T-helper 2 cell treated with Interferon-gamma antibody and Interleukin-4, amounts not matched to agents 5 μg/mL and 100 μg/mL, for 36 hours (primary cell): ENCODE data around the gene SLC37A2.

Experiments used
- DNase-seq: peaks from one replicate; pipeline ENCODE4 v3.0.0; 2021; ENCODE audit warnings: low spot score
- H3K27ac Mint-ChIP-seq: one replicate; pipeline ENCODE4 v1.8.0; 2021; ENCODE audit warnings: mild to moderate bottlenecking, mixed read lengths
- H3K27me3 Mint-ChIP-seq: one replicate; pipeline ENCODE4 v1.8.0; 2021; ENCODE audit warnings: low read depth, mixed read lengths
- H3K36me3 Mint-ChIP-seq: one replicate; pipeline ENCODE4 v1.8.0; 2021; ENCODE audit warnings: low read depth, mixed read lengths
- H3K4me1 Mint-ChIP-seq: one replicate; pipeline ENCODE4 v1.8.0; 2021; ENCODE audit warnings: low read depth, mixed read lengths
- H3K4me3 Mint-ChIP-seq: one replicate; pipeline ENCODE4 v1.8.0; 2022; ENCODE audit warnings: mild to moderate bottlenecking, moderate library complexity, mixed read lengths
- H3K9me3 Mint-ChIP-seq: one replicate; pipeline ENCODE4 v1.8.0; 2021; ENCODE audit warnings: mixed read lengths

SLC37A2 gene

DNA sequence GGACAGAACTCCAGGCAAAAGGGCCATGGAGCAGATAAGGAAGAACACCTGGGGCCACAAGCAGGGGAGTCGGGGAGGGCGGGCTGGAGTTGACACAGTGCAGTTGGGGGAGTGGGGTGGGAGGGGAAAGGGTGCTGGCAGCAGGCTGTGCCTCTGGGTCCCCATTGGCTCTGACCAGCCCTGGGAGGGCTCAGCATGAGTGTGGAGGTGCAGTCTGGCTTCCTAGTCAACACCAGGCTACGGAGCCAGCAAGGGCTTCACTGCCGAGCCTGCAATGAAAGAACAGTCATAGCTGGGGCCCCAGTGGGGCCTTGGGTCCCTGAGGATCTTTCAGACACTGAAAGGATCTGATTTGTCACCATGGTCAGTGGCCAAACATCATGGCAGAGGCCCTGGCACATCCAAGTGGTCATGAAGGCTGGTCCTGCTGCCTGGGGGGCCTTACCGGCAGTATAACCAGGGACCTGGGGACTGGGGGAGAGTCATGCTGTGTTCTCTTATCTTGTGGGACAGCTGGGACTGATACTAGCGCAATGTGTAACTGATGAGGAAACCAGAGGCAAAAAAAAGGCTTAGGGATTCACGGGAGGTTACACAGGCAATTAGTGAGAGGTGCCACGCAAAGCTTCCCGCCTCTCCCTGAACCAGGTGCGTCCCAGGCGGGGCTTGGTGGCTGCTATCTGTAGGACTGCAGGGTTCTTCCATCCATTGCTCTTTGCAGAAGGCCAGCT is 11.6 kb downstream of the SLC37A2 start:
- Mint-ChIP-seq H3K27me3 (no peaks in the 10 kb centered on the region), H3K9me3 (no peaks in the 10 kb centered on the region), H3K27ac (no peak overlapping the region), H3K36me3 (no peaks in the 10 kb centered on the region), H3K4me3 (no peak overlapping the region), H3K4me1 (peaks cover 15% of the 10 kb centered on the region)
- no peak for DNase-seq

DNA sequence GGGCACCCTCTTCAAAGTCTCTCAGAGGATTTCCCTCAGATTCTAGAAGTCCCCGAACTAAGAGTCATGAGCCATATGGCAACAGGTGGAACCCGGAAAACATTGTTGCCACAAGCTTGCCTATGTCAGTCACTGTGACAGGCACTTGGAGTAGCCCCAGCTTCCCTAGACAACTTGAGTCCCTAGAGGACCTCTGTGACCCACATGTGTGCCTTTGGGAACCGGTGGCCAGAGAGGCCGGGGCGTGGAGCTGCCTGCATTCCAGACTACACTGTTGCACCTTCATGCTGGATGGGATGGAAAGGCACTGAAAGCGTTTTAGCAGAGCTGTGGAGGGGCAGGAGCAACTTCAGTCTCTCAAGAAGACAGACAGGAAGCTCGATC is 12.1 kb downstream of the SLC37A2 start:
- H3K27me3 Mint-ChIP-seq, result no peaks in the 10 kb centered on the region
- no peaks in the 10 kb centered on the region for H3K9me3 Mint-ChIP-seq
- no peak overlapping the region for H3K27ac Mint-ChIP-seq
- no peaks in the 10 kb centered on the region for H3K36me3 Mint-ChIP-seq
- H3K4me3 Mint-ChIP-seq, result no peak overlapping the region
- no peak for DNase-seq
- H3K4me1 Mint-ChIP-seq, result peaks cover 12% of the 10 kb centered on the region

GRCh38 chr11:125075900-125076317 is 12.8 kb downstream of the SLC37A2 start:
- no peaks in the 10 kb centered on the region for H3K36me3 Mint-ChIP-seq
- H3K4me1 Mint-ChIP-seq, result peaks cover 6% of the 10 kb centered on the region
- no peak overlapping the region for H3K27ac Mint-ChIP-seq
- H3K9me3 Mint-ChIP-seq, result no peaks in the 10 kb centered on the region
- H3K4me3 Mint-ChIP-seq, result no peak overlapping the region
- H3K27me3 Mint-ChIP-seq, result no peaks in the 10 kb centered on the region
- DNase-seq, result no peak

- Mint-ChIP-seq H3K4me1 (peaks cover under 1% of the 10 kb centered on the region), H3K4me3 (no peak overlapping the region), H3K27me3 (no peaks in the 10 kb centered on the region), H3K36me3 (no peaks in the 10 kb centered on the region), H3K27ac (no peak overlapping the region), H3K9me3 (no peaks in the 10 kb centered on the region)
- no peak for DNase-seq
These were observed 13.4 kb downstream of the SLC37A2 start for GRCh38 chr11:125076378-125076945.

DNA sequence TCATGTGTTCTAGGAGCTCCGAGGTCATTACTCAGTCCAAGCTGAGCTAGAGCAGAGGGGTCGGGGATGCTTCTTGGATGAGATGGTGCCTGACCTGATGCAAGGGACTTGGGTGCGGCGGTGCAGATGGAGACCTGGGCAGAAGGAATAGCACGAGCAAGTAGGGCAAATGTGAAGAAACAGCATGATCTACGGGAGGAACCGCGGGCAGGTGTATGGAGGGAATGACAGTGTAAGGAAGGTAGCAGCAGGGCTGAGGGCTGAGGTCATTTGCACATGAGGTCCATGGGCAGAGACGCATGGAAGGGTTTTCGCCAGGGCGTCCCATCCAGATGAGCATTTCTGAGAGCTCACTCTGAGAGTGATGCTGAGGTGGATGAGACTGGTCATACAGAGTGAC is 14.9 kb downstream of the SLC37A2 start:
- Mint-ChIP-seq H3K27ac (no peak overlapping the region), H3K4me1 (no peaks in the 10 kb centered on the region), H3K9me3 (no peaks in the 10 kb centered on the region), H3K4me3 (no peak overlapping the region), H3K27me3 (no peaks in the 10 kb centered on the region), H3K36me3 (no peaks in the 10 kb centered on the region)
- DNase-seq, result no peak

- H3K4me1 Mint-ChIP-seq, result no peaks in the 10 kb centered on the region
- H3K9me3 Mint-ChIP-seq, result no peaks in the 10 kb centered on the region
- H3K27ac Mint-ChIP-seq, result no peak overlapping the region
- no peak overlapping the region for H3K4me3 Mint-ChIP-seq
- DNase-seq, result no peak
- no peaks in the 10 kb centered on the region for H3K27me3 Mint-ChIP-seq
- H3K36me3 Mint-ChIP-seq, result no peaks in the 10 kb centered on the region
These were observed 15.5 kb downstream of the SLC37A2 start for GRCh38 chr11:125078516-125079140.

DNA sequence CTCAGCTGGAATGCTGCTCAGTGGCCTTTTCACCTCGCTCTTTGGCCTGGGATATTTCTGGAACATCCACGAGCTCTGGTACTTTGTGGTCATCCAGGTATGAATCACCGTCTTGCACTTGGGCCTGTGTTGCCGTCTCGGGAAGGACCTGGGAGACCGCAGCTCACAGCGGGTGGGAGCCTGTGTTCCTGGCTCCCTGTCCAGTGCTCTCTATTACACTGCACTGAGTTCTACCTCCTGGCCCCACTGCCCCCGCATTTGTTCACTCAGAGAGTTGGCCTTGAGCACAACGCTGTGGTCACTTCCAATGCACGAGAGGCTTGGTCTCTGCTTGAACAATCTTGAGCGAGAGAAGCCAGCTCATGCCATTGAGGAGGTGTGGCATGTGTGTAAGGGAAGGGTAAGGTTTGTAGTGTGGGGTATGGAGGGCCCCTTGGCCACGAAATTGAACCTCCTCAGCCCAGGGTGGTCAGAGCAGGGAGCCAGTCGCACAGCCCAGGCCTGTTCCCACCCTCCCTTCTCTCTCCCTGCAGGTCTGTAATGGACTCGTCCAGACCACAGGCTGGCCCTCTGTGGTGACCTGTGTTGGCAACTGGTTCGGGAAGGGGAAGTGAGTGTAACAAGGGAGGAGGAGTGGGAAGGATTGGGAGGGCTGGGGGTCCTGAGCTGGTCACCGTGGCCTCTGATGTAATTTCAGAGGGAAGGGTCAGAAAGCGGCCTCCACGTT is 16.2 kb downstream of the SLC37A2 start:
- Mint-ChIP-seq H3K27me3 (no peaks in the 10 kb centered on the region), H3K36me3 (no peaks in the 10 kb centered on the region), H3K9me3 (no peaks in the 10 kb centered on the region), H3K4me3 (no peak overlapping the region), H3K27ac (no peak overlapping the region), H3K4me1 (no peaks in the 10 kb centered on the region)
- DNase-seq, result no peak

DNA sequence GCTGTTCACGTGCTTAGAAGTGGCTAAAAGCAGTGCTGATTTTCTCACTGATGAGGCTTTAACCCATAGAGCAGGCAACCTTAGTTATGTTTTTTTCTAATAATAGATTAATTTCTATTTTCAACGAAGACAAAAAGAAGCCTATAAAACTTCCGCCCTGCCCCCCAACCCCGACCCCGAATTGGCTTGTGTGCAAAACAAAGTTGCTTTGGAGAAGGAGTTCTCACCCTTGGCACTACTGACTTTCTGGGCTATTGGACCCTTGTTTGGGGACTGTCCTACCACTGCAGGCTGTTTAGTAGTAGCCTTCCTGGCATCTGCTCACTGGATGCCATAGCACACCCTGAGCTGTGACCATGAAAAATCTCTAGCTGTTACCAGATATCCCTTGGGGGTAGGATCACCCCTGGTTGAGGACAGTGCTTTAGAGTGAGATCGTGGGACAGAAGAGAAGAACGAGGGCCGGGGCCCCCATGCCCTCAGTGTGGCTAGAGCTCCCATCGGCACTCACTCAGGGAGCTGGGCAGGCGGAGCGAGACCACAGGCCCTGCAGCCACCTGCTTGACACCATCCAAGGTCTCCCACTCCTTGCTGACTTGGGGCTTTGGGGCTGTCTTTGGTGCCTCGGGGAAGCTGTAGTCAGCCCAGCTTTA is 16.9 kb downstream of the SLC37A2 start:
- no peak overlapping the region for H3K27ac Mint-ChIP-seq
- no peak for DNase-seq
- no peaks in the 10 kb centered on the region for H3K9me3 Mint-ChIP-seq
- no peak overlapping the region for H3K4me3 Mint-ChIP-seq
- H3K27me3 Mint-ChIP-seq, result no peaks in the 10 kb centered on the region
- H3K4me1 Mint-ChIP-seq, result no peaks in the 10 kb centered on the region
- no peaks in the 10 kb centered on the region for H3K36me3 Mint-ChIP-seq

DNA sequence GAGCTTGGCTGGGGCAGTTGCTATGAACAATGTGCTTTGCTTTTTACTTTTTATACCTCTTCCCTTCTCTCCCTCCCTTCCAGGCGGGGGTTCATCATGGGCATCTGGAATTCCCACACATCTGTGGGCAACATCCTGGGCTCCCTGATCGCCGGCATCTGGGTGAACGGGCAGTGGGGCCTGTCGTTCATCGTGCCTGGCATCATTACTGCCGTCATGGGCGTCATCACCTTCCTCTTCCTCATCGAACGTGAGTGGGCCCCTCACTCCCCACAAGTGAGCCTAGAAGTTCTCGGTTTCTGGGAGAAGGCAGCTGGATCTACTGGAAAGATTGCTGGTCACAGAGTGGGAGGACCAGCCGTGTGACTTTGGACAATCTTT is 17.4 kb downstream of the SLC37A2 start:
- Mint-ChIP-seq H3K4me1 (no peaks in the 10 kb centered on the region), H3K36me3 (no peaks in the 10 kb centered on the region), H3K27me3 (no peaks in the 10 kb centered on the region), H3K4me3 (no peak overlapping the region), H3K27ac (no peak overlapping the region), H3K9me3 (no peaks in the 10 kb centered on the region)
- no peak for DNase-seq

GRCh38 chr11:125081098-125081798 is 18.1 kb downstream of the SLC37A2 start:
- Mint-ChIP-seq H3K9me3 (no peaks in the 10 kb centered on the region), H3K27me3 (no peaks in the 10 kb centered on the region), H3K4me1 (no peaks in the 10 kb centered on the region), H3K36me3 (no peaks in the 10 kb centered on the region), H3K27ac (no peak overlapping the region), H3K4me3 (no peak overlapping the region)
- no peak for DNase-seq

- Mint-ChIP-seq H3K27ac (no peak overlapping the region), H3K9me3 (no peaks in the 10 kb centered on the region), H3K36me3 (no peaks in the 10 kb centered on the region), H3K4me1 (no peaks in the 10 kb centered on the region), H3K4me3 (no peak overlapping the region), H3K27me3 (no peaks in the 10 kb centered on the region)
- DNase-seq, result no peak
These were observed 18.9 kb downstream of the SLC37A2 start for GRCh38 chr11:125082040-125082439.

DNA sequence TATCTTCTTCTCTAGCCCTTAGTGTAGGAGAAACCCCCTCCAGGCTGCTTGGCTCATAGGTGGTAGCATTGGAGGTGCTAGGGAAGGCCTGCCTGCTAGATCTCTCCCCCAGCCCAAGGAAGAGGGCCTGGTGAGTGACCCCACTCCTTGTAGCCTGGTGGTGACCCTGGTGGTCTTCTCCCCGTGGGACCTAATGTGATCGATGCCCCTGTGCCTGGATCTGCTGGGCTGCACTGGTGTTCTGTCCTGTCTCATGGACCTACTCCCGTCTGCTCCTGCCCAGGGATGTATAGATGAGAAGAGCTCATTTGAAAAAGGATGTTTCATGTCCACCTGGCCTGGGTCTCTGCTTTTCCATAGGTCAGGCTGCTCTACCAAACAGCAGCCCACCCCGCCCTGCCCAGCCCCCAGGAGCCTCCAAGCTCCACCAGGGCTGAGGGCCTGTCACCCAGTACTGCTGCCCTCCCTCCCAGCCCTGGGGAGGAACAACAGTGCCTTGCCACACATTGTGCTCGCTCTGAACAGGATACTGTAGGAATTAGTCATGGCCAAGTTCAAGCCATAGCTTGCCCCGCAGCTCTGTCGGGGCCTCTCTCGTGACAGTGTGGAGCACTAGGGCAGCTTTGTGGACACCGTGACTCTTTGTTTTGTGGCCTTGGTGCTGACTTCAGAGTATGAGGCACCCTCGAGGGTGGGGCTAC is 19.7 kb downstream of the SLC37A2 start:
- Mint-ChIP-seq H3K36me3 (no peaks in the 10 kb centered on the region), H3K4me1 (no peaks in the 10 kb centered on the region), H3K27ac (no peak overlapping the region), H3K9me3 (no peaks in the 10 kb centered on the region), H3K27me3 (no peaks in the 10 kb centered on the region), H3K4me3 (no peak overlapping the region)
- DNase-seq, result no peak
